Thyroid gland (tissue), 4 donors: ENCODE measurements around the gene PRPF18. TPM values are rescaled to one million over a fixed set of nuclear protein-coding genes. Genes with fewer than 3 reads are reported as not detected.
A peak's percentile ranks its signal among the peaks of the same experiment; 100 is the strongest.

ENCODE experiments used
- DNase-seq, 2 donors: peaks; one replicate each; pipeline ENCODE4 v3.0.0-alpha.2; 2019
- H3K27ac ChIP-seq, 3 donors: fragments of 200-600 bp; sonication (generic); 1 replicate in 2 of 3; 2 replicates in 1 of 3; pipeline ENCODE4 v1.5.1; 2016 to 2019; ENCODE audit warnings: mild to moderate bottlenecking in 1 of 3, moderate library complexity in 1 of 3
- H3K27me3 ChIP-seq: fragments of 200-600 bp; sonication (generic); one replicate; pipeline ENCODE4 v1.5.1; 2019
- H3K36me3 ChIP-seq, 2 donors: fragments of 200-600 bp; sonication (generic); one replicate each; pipeline ENCODE4 v1.5.1; 2016 to 2019
- H3K4me1 ChIP-seq, 2 donors: fragments of 200-600 bp; sonication (generic); one replicate each; pipeline ENCODE4 v1.5.1; 2017 to 2019
- H3K4me3 ChIP-seq, 3 donors: fragments of 200-600 bp; sonication (generic); replicated peaks in 1 of 3; 1 replicate in 2 of 3; 2 replicates in 1 of 3; pipeline ENCODE4 v1.5.1; 2016; ENCODE audit warnings: mild to moderate bottlenecking in 1 of 3
- H3K9me3 ChIP-seq: fragments of 200-600 bp; sonication (generic); one replicate; pipeline ENCODE4 v1.5.1; 2017
- POLR2A ChIP-seq, 2 donors: fragments of 450-650 bp; IDR thresholded peaks; one replicate each; pipeline ENCODE4 v1.6.1; 2017; ENCODE audit warnings: antibody characterized with exemption in 2 of 2, mild to moderate bottlenecking in 2 of 2, moderate library complexity in 1 of 2
- WGBS, 2 donors: methylation state at CpG; one replicate each; pipeline ENCODE4 v1.1.5; 2017; 5-methylcytosine and 5-hydroxymethylcytosine counted together
- intact Hi-C: fragments of 100-400 bp; cut with DNase I; formaldehyde crosslinking; loops from one replicate; pipeline ENCODE4 v1.15.1; 2023
- total RNA-seq, 4 donors: library from RNA; depleted of rRNA; stranded (reverse); fragments of >200 nt; gene quantifications; one replicate each; pipeline ENCODE4 v1.2.3, GENCODE V29; 2016
- TF ChIP-seq, protein P1 (sequence below), 6 experiments: fragments of 200-600 bp in 3 of 6; fragments of 450-650 bp in 3 of 6; sonication (generic) in 3 of 6; IDR thresholded peaks; one replicate each; pipeline ENCODE4 v1.5.1; 2016 to 2019; ENCODE audit warnings: antibody characterized with exemption in 6 of 6, mild to moderate bottlenecking in 2 of 6, inconsistent platforms in 1 of 6, moderate library complexity in 1 of 6

PRPF18 gene
- total RNA-seq, 4 donors from 2014 or later, result 38.1 to 58.8 (median 48.5) TPM

- DNase-seq, result no peak
- H3K36me3 ChIP-seq, result peaks cover 7 to 9% of the 10 kb centered on the region in 2 donors
- no peaks in the 10 kb centered on the region for H3K4me1 ChIP-seq
- H3K9me3 ChIP-seq, result no peaks in the 10 kb centered on the region
- WGBS, 2 donors, result 90 to 91% methylated on average over 5 of the region's 5 CpGs
- no peak overlapping the region for H3K27ac ChIP-seq
- H3K4me3 ChIP-seq, result no peak overlapping the region
- no peaks in the 10 kb centered on the region for H3K27me3 ChIP-seq
- intact Hi-C loops, result no loop called here
- TF ChIP-seq POLR2A (IDR thresholded peaks at IDR 0.05), result no peak
- TF ChIP-seq, protein P1, sequence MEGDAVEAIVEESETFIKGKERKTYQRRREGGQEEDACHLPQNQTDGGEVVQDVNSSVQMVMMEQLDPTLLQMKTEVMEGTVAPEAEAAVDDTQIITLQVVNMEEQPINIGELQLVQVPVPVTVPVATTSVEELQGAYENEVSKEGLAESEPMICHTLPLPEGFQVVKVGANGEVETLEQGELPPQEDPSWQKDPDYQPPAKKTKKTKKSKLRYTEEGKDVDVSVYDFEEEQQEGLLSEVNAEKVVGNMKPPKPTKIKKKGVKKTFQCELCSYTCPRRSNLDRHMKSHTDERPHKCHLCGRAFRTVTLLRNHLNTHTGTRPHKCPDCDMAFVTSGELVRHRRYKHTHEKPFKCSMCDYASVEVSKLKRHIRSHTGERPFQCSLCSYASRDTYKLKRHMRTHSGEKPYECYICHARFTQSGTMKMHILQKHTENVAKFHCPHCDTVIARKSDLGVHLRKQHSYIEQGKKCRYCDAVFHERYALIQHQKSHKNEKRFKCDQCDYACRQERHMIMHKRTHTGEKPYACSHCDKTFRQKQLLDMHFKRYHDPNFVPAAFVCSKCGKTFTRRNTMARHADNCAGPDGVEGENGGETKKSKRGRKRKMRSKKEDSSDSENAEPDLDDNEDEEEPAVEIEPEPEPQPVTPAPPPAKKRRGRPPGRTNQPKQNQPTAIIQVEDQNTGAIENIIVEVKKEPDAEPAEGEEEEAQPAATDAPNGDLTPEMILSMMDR (IDR thresholded peaks at IDR 0.05), result no peak
Observed at GRCh38 chr10:13597909-13598308, 11.1 kb downstream of the PRPF18 start.

DNA sequence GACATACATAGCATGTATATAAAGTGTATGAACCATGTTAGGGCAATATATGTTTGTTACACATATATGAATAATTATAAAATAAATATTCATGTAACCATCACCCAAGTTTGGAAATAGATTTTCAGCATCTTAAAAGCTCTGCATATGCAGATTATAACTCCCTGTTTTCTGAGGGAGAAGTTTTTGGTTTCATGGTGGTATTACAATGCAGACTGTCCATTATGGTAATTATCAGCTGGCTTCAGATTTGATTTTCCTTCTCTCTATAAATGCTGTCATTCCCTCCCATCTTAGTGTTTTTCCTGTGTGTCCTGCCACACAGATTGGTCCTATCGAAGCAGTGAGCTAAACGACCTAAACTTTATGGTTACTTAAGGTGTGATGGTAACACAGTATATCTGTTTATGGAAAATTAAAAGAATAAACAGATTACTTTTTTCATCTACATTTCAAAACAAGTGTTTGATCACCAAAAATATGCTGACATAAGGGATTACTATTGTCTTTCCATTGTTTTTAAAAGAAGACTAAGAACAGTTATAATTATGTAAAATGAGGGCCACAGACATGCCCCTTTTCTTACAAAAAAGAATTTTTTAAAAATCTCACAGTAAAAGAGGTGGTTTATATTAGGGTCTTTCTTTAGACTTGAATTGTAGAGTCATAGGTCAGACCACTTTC lies 17.7 kb downstream of the PRPF18 start:
- Histone ChIP-seq H3K27me3 (no peaks in the 10 kb centered on the region), H3K27ac (no peak overlapping the region), H3K4me3 (no peak overlapping the region), H3K9me3 (no peaks in the 10 kb centered on the region), H3K36me3 (peaks cover 14 to 15% of the 10 kb centered on the region in 2 donors), H3K4me1 (no peaks in the 10 kb centered on the region)
- 91% methylated on average over 2 of the region's 2 CpGs for WGBS, 2 donors
- intact Hi-C loops, result no loop called here
- DNase-seq, result no peak
- TF ChIP-seq, protein P1 (IDR thresholded peaks at IDR 0.05), result no peak
- TF ChIP-seq POLR2A (IDR thresholded peaks at IDR 0.05), result no peak

GRCh38 chr10:13608246-13608853 lies 21.6 kb downstream of the PRPF18 start:
- DNase-seq, result no peak
- no peaks in the 10 kb centered on the region for H3K9me3 ChIP-seq
- 78 to 86% methylated on average over 8 of the region's 8 CpGs for WGBS, 2 donors
- H3K4me1 ChIP-seq, result no peaks in the 10 kb centered on the region
- intact Hi-C loops, result no loop called here
- peaks cover 7 to 18% of the 10 kb centered on the region in 2 donors for H3K36me3 ChIP-seq
- no peak overlapping the region for H3K4me3 ChIP-seq
- no peaks in the 10 kb centered on the region for H3K27me3 ChIP-seq
- no peak overlapping the region for H3K27ac ChIP-seq
- TF ChIP-seq, protein P1 (IDR thresholded peaks at IDR 0.05), result no peak

- 68 to 70% methylated on average over 3 of the region's 3 CpGs for WGBS, 2 donors
- H3K27ac ChIP-seq, result peak overlapping the region; percentile 21 to 71 (median 55)
- intact Hi-C loops, result no loop called here
- H3K27me3 ChIP-seq, result no peaks in the 10 kb centered on the region
- TF ChIP-seq, protein P1 (IDR thresholded peaks at IDR 0.05), result no peak
- no peak for TF ChIP-seq POLR2A (IDR thresholded peaks at IDR 0.05)
- no peaks in the 10 kb centered on the region for H3K9me3 ChIP-seq
- peaks cover 11 to 26% of the 10 kb centered on the region in 2 donors for H3K36me3 ChIP-seq
- H3K4me3 ChIP-seq, result no peak overlapping the region
- H3K4me1 ChIP-seq, result no peaks in the 10 kb centered on the region
- no peak for DNase-seq
Observed at GRCh38 chr10:13612654-13613373, 26.0 kb downstream of the PRPF18 start.

GRCh38 chr10:13613519-13613918 lies 26.8 kb downstream of the PRPF18 start:
- no peaks in the 10 kb centered on the region for H3K9me3 ChIP-seq
- H3K4me1 ChIP-seq, result no peaks in the 10 kb centered on the region
- H3K4me3 ChIP-seq, result no peak overlapping the region
- H3K36me3 ChIP-seq, result peaks cover 11 to 26% of the 10 kb centered on the region in 2 donors
- intact Hi-C loops, result no loop called here
- no peak overlapping the region for H3K27ac ChIP-seq
- no peak for TF ChIP-seq POLR2A (IDR thresholded peaks at IDR 0.05)
- TF ChIP-seq, protein P1 (IDR thresholded peaks at IDR 0.05), result peak in 4 of 6 experiments; percentile 39 to 66 (median 56)
- WGBS, 2 donors, result 42 to 46% methylated on average over 5 of the region's 5 CpGs
- DNase-seq, result no peak
- H3K27me3 ChIP-seq, result no peaks in the 10 kb centered on the region
